Renal pelvis (tissue), 4 donors: ENCODE measurements around the gene SLC22A23. TPM values are rescaled to one million over a fixed set of nuclear protein-coding genes. Genes with fewer than 3 reads are reported as not detected.

ENCODE experiments used
- DNase-seq: peaks from one replicate; pipeline ENCODE4 v3.0.0-alpha.2; 2013
- polyA plus RNA-seq, 3 donors: library from polyadenylated mRNA; unstranded; fragments of 120-200 nt; gene quantifications; one replicate each; pipeline ENCODE4 v1.2.1, GENCODE V29; 2013; ENCODE audit not compliant: insufficient read length in 3 of 3

The SLC22A23 gene
- polyA plus RNA-seq, 3 donors, result 10.7 to 16.3 (median 14.0) TPM

DNA sequence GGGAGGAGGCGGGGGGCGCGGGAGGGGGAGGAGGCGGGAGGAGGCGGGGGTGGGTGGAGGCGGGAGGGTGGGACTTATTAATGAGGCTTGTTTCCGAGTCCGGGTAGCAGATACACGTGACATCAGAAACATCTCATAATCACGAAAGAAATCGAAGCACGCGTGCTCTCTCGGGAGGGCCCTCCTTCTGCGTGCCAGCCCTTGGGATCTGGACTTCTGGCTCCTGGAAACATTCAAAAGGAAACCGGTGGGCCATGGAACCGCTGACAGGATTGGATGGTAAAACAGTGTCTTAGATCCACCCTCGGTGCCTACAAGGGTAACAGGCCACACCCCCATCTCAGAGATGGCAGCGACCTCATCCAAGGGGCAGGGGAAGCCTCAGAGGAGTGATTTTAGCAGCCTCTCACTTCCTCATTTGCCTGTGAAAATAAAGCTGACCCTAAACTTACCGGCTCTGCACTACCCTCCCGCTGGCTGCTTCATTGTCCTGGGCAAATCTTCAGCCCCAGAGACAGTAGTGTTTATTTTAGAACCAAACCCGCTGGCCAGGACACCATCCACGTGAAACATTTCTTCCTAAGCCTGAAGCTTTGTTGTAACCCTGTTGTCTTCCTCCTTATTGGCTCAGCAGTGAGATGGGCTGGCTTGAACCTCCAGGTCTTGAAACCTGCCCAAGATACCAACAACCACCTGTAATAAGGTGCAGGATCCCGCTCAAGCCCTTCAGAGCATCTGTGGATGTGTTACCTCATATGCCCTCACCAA is 100.6 kb downstream of the SLC22A23 start:
- peak; percentile 79 for DNase-seq

DNA sequence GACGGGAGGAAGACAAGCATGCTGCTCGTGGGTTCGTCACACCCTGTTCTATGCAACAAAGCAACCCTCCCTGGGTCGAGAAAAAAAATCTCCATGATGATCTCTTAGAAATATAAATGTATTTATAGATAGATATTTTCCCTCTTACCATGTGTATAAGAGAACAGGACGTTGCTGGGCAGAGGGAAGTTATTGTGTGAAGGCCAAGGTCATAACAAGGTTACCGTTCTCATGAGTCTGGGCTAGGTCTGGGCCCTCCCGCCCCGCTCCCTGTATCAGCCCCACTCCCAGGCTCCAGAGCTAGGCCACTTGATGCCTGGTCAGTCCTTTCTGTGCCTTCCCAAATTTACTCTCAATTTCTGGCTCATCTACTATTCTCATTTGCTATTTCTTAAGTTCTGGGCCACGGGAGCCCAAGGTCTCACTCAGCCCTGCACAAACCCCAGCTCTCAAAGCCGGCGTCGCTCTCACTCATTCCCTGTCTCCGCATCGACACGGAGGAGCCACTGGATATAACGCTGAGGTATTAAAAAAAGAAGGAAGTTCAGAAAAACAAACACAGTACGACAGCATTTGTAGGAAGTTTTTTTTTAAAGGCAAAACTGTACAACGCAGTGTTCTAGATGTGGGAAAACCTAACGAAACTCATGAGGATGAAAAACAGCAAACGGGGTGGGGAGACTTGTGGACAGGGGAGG is 101.3 kb downstream of the SLC22A23 start:
- DNase-seq, result no peak

DNA sequence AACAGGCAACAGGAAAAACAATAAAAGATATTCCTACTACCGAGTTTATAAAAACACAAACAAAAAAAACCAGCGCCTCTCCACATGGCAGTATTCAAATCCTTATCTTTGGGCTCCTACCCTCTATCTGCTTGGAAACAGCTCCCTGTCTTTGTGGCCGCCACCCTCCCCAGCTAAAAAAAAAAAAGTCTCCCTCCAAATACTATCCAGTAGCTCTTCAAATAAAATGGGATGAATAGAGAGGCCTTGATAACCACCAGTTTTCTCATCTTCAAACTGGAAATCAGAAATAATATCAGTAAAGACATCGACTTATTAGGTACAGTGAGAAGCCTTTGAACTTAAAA is 101.9 kb downstream of the SLC22A23 start:
- DNase-seq, result no peak

DNA sequence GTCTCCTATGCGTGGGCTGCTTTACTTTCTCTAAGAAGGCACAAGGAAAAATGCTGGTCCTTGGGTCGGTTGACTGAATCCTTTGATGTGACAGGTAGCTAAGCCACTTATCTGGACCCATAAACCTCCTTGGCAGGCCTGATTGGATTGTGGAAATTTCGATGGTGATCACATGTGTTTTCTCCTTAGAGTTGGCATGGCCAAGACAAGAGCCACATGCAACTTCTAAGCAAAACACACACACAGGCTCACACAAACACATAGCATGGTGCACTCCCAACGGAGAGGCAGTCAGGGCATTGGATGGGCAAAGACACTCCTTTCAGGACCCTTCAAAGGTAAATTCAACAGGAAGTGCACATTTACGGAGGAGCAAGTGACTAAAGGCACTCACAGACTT is 102.9 kb downstream of the SLC22A23 start:
- no peak for DNase-seq

DNA sequence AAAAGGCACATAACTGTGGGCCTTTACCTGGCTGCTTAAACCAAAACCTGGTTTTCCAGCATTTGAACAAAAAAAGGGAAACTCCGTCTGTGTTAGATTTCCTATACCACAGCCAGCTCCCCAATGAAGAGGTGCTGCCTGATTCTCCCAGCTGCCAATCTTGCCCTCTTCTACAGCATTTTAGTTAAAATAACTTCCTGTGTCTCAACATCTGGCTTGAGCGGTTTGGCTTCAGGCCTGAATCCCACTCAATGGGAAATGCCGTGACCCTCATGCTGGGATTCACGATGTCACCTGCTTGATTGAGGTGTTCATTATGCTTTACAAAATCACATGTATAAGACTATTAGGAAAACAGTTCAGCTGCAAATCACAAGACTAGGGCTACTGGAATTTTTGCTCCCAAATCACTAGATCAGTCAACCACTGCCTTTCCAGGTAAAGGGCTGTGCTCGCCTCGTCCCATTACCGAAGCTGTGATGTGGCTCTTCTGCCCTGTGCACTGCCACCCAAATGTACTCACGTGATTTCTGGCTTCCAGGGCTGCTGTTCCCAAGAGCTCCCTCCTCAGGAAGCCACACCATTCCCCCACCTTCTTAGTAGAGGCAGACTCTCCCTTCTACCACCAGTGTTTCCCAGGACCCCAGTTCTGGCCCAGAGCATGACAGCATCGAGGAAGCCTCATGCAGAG is 103.5 kb downstream of the SLC22A23 start:
- no peak for DNase-seq

DNA sequence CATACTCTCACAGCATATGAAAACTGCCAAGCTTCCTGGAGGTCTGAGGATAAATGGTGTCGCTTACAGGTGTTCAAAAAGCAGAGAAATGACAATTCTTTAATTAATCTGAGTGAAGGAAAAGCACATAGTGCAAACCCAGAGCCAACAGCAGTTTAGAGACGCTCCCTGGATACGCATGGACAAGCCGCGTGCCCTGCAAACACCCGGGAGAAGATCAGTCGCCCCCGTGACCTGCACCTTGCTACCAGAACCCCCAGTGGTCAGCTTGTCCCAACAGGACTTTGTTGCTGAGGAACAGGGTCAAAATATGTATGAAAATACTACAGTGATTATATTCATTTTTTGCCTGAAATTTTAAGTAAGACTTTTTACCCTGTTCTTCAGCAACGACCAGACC is 104.2 kb downstream of the SLC22A23 start:
- DNase-seq, result no peak

DNA sequence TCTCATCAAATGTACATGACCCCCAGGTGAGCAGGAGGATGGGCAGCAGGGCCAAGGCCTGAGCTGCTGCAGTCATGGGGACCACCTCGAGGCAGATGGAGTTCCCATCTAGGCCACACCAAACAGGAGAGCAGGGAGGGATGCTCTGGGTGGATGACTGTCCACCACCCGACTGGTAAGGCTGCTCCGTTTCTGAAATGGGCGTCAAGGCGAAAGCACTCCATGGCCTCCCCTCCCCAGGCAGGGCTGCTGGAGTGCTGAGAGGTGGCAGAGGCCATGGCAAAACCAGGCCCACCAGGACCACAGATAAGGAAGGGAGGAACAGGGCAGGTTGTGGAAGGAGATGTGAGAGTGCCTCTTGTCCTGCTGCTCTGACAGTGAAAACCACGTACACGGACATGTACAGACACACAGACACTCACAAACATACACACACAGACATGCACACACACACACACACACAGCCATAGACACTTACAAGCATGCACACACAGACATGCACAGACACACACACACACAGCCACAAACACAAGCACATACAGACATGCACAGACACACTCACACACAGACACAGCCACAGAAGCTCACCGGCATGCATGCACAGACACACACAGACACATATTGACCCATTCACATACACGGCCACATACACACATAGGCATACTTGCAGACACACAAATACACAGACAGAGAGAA is 104.9 kb downstream of the SLC22A23 start:
- DNase-seq, result no peak

DNA sequence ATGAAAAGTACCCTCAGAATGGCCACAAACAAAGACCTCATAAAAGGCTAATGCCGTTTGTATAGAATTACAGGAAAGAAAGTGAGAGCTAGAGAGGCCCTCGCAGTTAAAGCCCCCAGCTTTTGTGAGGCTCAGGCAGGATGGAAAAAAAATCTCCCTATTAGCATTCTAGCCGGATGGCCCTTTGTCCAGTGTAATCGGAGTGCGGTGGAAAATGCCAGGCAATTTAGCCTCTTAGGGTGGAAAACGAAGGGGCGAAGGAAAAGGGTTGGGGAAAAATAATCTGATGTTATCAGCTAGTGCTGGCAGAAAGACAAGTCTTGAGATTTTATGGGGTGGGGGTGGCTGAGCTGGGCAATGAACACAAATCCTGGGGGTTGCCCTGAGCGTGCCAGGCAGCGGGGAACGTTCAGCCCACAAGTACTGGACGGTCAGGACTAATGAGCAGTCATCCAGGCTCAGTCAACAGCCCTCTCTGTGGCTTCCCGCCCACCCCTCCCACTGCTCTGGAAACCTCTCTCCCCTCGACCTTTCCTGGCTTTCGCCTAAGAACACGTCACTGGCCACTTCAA is 105.7 kb downstream of the SLC22A23 start:
- DNase-seq, result peak; percentile 65

DNA sequence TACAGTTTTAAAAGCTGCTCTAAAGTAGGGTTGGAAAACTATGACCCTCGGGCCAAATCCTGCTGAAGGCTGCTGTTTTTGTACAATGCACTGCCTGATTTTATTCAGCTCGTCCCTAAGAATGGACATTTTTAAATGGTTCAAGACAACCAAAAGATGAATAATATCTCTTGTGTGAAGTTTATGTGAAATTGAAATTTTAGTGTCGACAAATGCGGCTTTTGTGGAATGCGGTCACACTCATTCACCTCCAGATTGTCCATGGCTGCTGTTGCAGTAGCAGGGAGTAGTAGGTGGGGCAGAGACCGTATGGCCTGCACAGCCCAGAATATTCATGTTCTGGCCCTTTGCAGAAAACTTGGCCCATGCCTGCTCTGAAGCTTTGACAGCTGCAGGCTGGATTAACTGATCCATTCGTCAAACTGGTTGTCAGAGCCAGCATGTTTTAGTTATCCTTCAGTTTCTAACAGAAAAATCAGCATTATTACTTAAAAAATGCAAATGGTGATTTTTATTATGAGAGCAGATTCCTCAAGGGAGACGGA is 106.5 kb downstream of the SLC22A23 start:
- no peak for DNase-seq

DNA sequence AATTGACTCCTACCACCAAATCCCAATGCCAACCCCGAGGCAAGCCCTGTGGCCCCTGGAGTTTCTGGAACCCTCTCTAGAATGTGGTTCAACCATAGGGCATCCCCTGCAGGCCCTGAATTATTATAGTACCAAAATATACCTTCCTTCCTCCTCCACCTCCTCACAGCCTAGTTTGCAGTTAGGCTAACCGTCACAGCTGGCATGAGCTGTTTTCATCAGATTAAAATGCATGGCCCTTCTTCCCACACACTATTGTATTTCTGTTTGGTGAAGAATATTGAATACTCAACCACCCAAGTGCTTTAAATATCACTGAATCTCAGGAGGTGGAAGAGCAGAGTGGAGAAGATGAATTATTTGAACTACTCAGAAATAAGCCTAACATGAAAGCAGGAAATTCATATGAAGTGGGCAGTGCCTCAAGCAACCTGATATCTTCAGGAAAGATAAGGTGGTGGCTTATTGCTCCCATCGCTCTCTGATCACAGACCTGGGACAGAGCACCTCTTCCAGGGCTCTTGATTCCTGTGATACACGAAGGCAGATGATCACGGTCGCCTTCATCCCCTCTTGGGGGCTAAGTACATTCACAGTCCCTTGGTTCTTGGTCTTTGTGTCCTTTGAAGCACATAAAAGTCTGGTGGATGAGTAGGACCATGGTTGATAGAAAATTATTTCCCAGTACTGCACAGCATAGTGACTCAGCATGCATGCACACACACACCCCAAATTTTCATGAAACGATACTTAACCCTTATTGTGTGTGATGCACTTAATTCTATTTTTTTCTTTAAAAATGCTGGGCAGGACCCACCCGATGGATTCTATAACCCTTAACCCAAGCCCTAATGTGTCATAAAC is 107.2 kb downstream of the SLC22A23 start:
- no peak for DNase-seq

DNA sequence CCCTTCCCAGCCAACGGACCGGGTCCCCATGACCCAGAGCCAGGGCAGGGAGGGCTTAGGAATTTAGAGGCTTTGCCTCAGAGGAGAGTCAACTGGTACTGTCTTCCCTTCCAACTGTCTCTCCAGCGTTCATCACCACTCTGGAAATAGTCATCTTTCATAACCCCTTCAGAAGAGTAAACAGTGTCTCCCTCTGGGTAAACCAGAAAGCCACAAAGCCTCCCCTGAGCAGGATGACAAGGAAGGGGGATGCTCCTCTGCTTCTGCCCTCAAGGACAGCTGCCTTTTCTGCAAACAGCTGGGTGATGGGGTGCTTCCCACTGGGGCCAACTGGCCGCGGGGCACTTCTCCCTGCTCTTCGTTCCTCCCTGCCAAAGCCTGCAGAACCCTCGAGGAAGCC is 108.0 kb downstream of the SLC22A23 start:
- DNase-seq, result no peak

DNA sequence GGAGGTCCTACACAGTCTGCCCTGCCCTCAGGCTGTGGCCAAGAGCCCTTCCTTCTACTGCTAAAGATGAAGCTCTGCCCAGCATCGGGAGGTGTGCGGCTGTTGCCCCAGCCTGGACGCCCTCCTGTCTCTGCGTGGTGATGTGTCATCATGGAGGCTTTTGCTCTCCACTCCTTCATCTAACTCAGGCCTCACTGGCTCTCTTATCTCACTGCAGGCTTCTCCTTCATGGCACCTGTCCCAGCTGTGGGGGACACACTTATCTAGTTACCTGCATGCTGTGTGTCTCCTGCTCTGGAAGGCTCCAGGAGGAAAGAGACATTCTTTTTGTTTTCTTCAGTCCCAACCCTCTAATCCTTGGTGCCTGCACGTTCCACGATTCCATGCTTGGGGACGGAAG is 109.0 kb downstream of the SLC22A23 start:
- DNase-seq, result no peak

DNA sequence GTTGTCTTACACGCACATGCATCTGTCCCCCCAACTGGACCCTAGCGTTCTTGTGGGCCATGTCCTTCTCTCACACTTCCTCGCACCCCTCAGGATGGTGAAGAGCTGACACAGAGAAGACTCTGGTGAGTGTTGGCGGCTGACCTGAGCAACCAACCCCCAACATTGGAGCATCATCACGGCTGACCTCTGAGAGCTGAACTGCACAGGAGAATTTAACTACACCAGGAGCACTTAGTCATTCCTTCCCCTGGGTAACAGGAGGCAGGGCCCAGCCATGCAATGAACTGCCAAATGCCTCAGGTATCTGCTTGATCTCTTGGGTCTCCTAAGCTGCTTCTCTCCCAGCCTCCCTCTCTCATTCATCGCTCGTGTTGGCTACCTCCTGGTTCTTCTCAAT is 109.6 kb downstream of the SLC22A23 start:
- DNase-seq, result no peak

DNA sequence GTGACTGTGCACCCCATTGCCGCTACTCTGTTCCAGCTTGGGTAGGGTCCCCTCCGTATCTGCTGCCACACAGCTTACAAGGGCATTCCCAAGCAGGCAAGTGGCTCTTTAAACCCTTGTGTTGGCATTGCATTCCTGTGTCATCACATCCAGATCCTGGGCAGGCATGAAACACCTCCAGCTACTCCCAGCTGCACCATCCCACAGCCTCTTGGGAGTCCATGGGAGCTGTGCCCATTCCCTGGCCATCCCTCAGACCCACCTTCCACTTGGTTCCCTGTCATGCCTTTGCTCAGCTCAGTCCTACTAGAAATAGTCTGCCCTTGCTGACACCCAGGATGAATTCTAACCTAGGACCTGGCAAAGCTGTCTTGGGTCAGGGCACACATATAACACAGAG is 110.4 kb downstream of the SLC22A23 start:
- no peak for DNase-seq

DNA sequence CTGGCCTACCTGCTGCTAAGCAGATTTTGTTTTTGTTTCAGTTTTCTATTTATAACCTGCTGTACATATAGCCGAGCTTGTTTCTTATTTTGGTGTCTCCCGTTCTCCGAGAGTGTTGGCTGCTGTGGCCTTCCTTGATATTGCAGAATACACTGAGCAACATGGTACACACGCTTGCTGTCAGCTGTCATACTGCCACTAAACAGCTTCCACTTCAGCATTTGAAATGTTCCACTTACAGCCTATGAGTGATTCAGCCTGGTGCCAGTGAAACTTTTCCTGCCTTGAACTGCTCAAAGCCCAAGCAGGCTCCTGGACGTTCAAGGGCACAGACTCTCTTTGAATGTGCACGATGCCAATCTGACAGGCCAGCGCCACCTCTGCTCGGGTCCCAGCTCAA is 111.0 kb downstream of the SLC22A23 start:
- no peak for DNase-seq

DNA sequence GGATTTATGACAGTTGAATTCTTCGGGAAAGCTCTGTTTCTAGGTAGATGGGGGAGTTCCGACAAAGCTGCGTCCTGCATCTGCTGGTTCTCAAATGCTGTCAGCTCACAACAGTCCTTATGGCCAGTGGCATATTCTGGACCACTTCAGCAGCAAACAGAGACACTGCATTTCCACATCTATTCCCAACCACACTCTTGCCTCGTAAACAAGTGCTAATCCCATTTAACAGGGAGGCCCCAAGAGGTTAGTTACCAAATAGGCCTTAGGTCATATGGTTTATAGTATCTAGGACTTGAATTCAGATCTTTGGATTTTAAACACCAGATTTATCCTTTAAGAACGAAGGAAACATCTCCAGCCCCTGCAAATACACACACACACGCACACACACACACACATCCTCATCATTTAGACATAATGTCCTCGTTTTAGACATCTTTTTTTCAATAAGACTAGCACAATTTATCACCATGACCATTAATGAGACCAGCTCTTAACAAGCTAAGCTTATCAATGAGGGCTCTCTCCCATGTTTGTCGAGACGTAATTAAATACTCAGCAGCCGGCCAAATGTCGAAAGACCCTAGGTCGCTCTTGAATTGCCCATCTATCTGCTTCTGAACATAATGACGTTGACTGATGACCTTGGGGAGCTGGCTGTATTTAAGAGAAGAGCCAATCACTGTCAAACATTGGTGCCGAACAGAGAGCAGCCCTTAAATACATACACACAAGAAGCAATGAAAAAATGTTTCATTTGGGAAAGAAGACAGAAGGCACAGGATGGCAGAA is 113.6 kb downstream of the SLC22A23 start:
- no peak for DNase-seq

DNA sequence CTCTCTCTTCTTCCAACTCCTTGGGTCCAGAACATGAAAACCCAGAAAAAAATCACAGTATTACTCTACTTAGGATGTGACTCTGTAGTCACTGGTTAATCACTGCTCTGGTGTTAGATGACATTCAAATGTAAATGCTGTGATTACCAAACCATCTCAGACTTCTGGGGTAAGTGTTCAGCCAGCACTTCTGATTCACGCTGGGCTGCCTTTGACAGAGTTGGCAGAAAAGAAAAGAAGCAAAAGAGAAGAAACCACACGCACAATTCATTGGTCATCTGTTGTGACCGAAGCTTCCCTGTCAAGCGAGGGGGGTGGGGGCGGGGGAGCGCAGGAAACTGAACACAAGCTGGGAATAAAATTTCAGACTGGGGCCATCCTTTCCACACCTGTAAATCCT is 115.4 kb downstream of the SLC22A23 start:
- DNase-seq, result no peak

DNA sequence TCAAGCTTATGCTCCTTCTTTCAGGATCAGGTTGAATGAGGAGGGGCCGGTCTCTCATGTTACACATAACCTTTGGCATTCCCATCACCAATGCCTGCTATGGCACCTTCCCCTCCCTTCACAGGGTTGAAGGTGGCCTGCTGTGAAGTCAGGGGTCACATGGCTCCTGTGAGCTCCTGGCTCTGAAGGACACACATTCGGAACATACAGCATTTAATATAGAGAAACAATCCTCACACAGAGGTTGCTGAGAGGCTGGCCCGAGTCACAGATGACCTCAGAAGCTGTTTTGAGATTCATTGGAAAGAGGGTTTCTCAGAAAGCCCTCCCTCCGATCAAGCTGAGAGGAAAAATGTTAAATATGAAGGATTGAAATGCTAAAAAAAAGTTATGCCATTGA is 116.0 kb downstream of the SLC22A23 start:
- no peak for DNase-seq

DNA sequence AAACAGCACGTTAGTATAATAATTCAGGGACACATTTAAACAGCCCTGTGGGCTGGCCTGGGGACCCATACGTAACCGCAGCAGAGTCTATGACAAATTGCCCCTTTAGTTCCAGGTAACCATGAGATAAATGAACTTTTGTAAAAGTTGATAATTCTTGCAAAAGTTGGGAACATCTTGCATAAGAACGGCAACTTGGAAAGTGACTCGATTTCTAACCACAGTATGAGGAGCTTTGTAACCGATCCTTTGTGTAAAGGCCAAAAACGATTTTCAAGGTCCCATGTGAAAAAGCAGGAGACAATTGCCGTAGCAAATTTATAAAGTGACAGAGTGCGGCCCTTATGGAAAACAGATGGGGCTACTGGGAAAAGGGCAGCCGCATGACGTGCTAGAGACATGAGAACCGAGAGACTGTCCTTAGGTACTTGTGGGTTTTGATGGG is 116.5 kb downstream of the SLC22A23 start:
- no peak for DNase-seq

DNA sequence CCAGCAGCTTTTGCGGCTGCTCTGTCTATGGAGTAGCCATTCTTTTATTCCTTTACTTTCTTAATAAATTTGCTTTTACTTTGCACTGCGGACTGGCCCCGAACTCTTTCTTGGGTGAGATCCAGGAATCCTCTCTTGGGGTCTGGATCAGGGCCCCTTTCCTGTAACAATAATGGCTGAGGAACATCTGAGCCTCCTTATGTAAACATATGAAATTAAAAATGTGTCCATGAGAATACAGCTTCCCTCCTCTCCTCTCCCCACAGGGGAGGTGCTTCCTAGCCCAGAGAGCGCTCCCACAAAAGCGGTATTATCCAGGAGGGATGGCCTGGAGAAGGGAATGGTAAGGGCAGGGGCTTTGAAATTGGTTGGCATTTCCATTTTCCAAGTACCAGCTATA is 117.0 kb downstream of the SLC22A23 start:
- DNase-seq, result no peak
